Activated CD4-positive, CD25-positive, alpha-beta regulatory T cell (primary cell): Measurements from ENCODE around the gene MB21D2.
"Not testable (repeated sequence)": the region's sequence is repeated elsewhere in the genome, so short reads cannot be mapped to it uniquely, and the experiment has no call there.

Experiments used
- DNase-seq, 4 experiments: peaks; one replicate each; lab custom pipeline; 2025; lab: John Stamatoyannopoulos, UW

The MB21D2 gene

GRCh38 chr3:192917404-192918274 lies at the start of gene MB21D2:
TSS of gene MB21D2 (minus strand) at chr3:192917856. CDS start at chr3:192917840, 16 bp downstream.
- DNase-seq, result peak; percentile 14 to 27 (median 16)

- DNase-seq, result not testable (repeated sequence)
Measured at GRCh38 chr3:192964959-192965719, 47.5 kb upstream of the MB21D2 start.

- no peak for DNase-seq
Measured at GRCh38 chr3:192959773-192960172, 42.1 kb upstream of the MB21D2 start.

GRCh38 chr3:192958219-192958872 lies 40.7 kb upstream of the MB21D2 start:
- DNase-seq, result no peak

GRCh38 chr3:192957441-192958021 lies 39.9 kb upstream of the MB21D2 start:
- DNase-seq, result no peak

GRCh38 chr3:192953926-192954325 lies 36.3 kb upstream of the MB21D2 start:
- no peak for DNase-seq

GRCh38 chr3:192947421-192947820 lies 29.8 kb upstream of the MB21D2 start:
- DNase-seq, result no peak

GRCh38 chr3:192943393-192943792 lies 25.7 kb upstream of the MB21D2 start:
- no peak for DNase-seq

GRCh38 chr3:192942625-192943024 lies 25.0 kb upstream of the MB21D2 start:
- DNase-seq, result no peak

- DNase-seq, result no peak
Measured at GRCh38 chr3:192940129-192940528, 22.5 kb upstream of the MB21D2 start.

GRCh38 chr3:192935441-192935840 lies 17.8 kb upstream of the MB21D2 start:
- no peak for DNase-seq

- DNase-seq, result no peak
Measured at GRCh38 chr3:192933779-192934460, 16.3 kb upstream of the MB21D2 start.

- no peak for DNase-seq
Measured at GRCh38 chr3:192933259-192933658, 15.6 kb upstream of the MB21D2 start.

- DNase-seq, result no peak
Measured at GRCh38 chr3:192931825-192932224, 14.2 kb upstream of the MB21D2 start.

GRCh38 chr3:192930577-192930976 lies 12.9 kb upstream of the MB21D2 start:
- no peak for DNase-seq

GRCh38 chr3:192929755-192930547 lies 12.3 kb upstream of the MB21D2 start:
- DNase-seq, result no peak

GRCh38 chr3:192929146-192929545 lies 11.5 kb upstream of the MB21D2 start:
- DNase-seq, result no peak

- no peak for DNase-seq
Measured at GRCh38 chr3:192928720-192929119, 11.1 kb upstream of the MB21D2 start.

- DNase-seq, result no peak
Measured at GRCh38 chr3:192928016-192928415, 10.4 kb upstream of the MB21D2 start.

GRCh38 chr3:192927016-192927415 lies 9.4 kb upstream of the MB21D2 start:
- DNase-seq, result no peak

- DNase-seq, result no peak
Measured at GRCh38 chr3:192923731-192924130, 6.1 kb upstream of the MB21D2 start.
